Measurements from ENCODE around the gene DNAJB9. TPM values are rescaled to one million over a fixed set of nuclear protein-coding genes. Genes with fewer than 3 reads are reported as not detected.

The DNAJB9 gene
- total and polyA plus RNA-seq, 4 donors, result 27.6 to 164 (median 49.4) TPM

DNA sequence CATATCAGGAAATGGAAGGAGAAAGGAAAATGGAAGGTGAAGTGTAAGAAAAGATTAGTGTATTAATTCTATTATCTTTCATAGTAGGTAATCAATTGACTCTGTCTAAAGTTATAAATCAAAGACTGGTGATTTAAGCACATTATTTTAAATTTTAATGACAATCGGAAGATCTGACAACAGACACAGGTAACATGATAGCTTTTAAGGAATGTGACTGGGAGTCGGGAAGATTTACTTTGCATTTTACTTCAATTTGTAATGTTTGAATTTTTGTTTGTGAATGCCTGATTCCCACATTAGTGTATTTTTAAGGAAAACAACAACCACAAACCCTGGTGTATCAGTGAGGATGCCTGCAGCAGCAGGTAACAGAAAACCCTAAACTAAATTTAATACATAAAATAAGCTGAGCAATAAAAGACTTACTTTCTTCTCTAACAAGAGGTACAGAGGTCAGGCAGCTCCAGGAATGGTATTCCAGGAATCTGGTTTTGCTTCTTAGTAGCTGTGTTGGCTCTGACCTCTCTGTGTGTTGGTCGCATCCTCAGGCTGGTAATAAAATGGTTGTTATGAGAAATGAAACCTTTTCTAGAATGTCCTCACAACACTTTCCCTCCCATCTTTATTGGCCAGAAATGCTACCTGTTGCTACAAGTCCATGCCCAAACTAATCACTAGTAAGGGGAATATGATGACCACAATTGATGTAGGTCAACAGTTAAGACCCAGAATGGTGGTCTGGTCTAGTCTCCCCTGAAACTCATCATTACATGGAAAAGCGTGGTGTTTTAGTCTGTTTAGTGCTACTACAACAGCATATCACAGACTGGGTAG, 12.2 kb downstream of the DNAJB9 start:
- H3K4me1 ChIP-seq (ENCODE audit: control insufficient read depth in 4 of 4, insufficient read depth in 4 of 4, low read length in 3 of 4), result no peaks in the 10 kb centered on the region
- H3K27me3 ChIP-seq (ENCODE audit: control insufficient read depth in 4 of 4, insufficient read depth in 4 of 4, low read length in 3 of 4), result no peaks in the 10 kb centered on the region
- H3K9me3 ChIP-seq (ENCODE audit: control insufficient read depth in 4 of 4, low read length in 3 of 4), result peaks cover 0 to 12% (median 5%) of the 10 kb centered on the region in 4 donors
- no peak overlapping the region for H3K4me3 ChIP-seq (ENCODE audit: low read depth in 1 of 3, low read length in 3 of 3)
- H3K9ac ChIP-seq (ENCODE audit: low read depth in 1 of 2, low read length in 2 of 2), result no peak overlapping the region
- WGBS, result 79% methylated on average over 4 of the region's 4 CpGs
- peaks cover 3 to 16% (median 14%) of the 10 kb centered on the region in 4 donors for H3K36me3 ChIP-seq (ENCODE audit: control insufficient read depth in 4 of 4, insufficient read depth in 3 of 4, low read depth in 1 of 4, low read length in 3 of 4)
- TF ChIP-seq RXRA (IDR thresholded peaks at IDR 0.05) (no peak), JUND (IDR thresholded peaks at IDR 0.05) (no peak), SP1 (IDR thresholded peaks at IDR 0.05) (no peak), HNF4G (IDR thresholded peaks at IDR 0.05) (no peak), NR2F2 (IDR thresholded peaks at IDR 0.05) (no peak), CTCF (IDR thresholded peaks at IDR 0.05; ENCODE audit: low read depth, low read length, missing input control) (no peak), FOXA1 (IDR thresholded peaks at IDR 0.05) (no peak), FOXA2 (IDR thresholded peaks at IDR 0.05) (no peak), ZBTB33 (IDR thresholded peaks at IDR 0.05) (no peak), YY1 (IDR thresholded peaks at IDR 0.05) (no peak), GABPA (IDR thresholded peaks at IDR 0.05 in 1 of 2, conservative IDR thresholded peaks at IDR 0.05 in 1 of 2) (no peak), EGR1 (IDR thresholded peaks at IDR 0.05; ENCODE audit: low read depth in 2 of 2) (no peak), TAF1 (conservative IDR thresholded peaks at IDR 0.05) (no peak)
- TF ChIP-seq, protein P1, sequence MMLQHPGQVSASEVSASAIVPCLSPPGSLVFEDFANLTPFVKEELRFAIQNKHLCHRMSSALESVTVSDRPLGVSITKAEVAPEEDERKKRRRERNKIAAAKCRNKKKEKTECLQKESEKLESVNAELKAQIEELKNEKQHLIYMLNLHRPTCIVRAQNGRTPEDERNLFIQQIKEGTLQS (IDR thresholded peaks at IDR 0.05), result no peak
- TF ChIP-seq, protein P2, sequence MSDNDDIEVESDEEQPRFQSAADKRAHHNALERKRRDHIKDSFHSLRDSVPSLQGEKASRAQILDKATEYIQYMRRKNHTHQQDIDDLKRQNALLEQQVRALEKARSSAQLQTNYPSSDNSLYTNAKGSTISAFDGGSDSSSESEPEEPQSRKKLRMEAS (IDR thresholded peaks at IDR 0.05), result no peak
- H3K27ac ChIP-seq (ENCODE audit: low read depth in 1 of 2, low read length in 2 of 2), result no peak overlapping the region
- DNase-seq (ENCODE audit: low spot score), result no peak

DNA sequence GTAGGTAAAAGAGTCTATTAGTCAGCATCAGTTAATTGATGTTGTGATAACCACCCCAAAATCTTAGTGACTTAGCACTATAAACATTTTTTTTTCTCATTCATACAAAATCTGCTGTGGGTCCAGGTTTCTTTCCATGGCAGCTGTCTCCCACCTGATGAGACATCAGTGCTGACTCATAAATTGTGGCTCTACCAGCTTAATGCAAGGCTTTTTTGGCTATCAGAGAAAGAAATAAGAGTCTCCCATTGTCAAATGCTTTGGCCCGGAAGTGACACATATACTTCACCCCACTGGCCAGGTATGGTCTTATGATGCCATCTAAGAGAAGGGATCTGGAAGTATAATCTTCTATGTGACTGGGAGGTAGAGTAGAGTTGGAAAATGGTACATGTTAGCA, 14.5 kb downstream of the DNAJB9 start:
- 89% methylated on average over 1 of the region's 1 CpG for WGBS
- H3K9me3 ChIP-seq (ENCODE audit: control insufficient read depth in 4 of 4, low read length in 3 of 4), result peaks cover 0 to 9% (median 4%) of the 10 kb centered on the region in 4 donors
- H3K27ac ChIP-seq (ENCODE audit: low read depth in 1 of 2, low read length in 2 of 2), result no peak overlapping the region
- no peak for DNase-seq (ENCODE audit: low spot score)
- TF ChIP-seq NR2F2 (IDR thresholded peaks at IDR 0.05) (no peak), CTCF (IDR thresholded peaks at IDR 0.05; ENCODE audit: low read depth, low read length, missing input control) (no peak), JUND (IDR thresholded peaks at IDR 0.05) (no peak), FOXA2 (IDR thresholded peaks at IDR 0.05) (no peak), HNF4A (conservative IDR thresholded peaks at IDR 0.05) (no peak), GABPA (IDR thresholded peaks at IDR 0.05 in 1 of 2, conservative IDR thresholded peaks at IDR 0.05 in 1 of 2) (no peak), SP1 (IDR thresholded peaks at IDR 0.05) (no peak), RXRA (IDR thresholded peaks at IDR 0.05) (no peak), FOXA1 (IDR thresholded peaks at IDR 0.05) (no peak), RAD21 (IDR thresholded peaks at IDR 0.05) (no peak), TAF1 (conservative IDR thresholded peaks at IDR 0.05) (no peak), EGR1 (IDR thresholded peaks at IDR 0.05; ENCODE audit: low read depth in 2 of 2) (no peak)
- TF ChIP-seq, protein P1 (IDR thresholded peaks at IDR 0.05), result no peak
- TF ChIP-seq, protein P2 (IDR thresholded peaks at IDR 0.05), result no peak
- TF ChIP-seq, protein P3, sequence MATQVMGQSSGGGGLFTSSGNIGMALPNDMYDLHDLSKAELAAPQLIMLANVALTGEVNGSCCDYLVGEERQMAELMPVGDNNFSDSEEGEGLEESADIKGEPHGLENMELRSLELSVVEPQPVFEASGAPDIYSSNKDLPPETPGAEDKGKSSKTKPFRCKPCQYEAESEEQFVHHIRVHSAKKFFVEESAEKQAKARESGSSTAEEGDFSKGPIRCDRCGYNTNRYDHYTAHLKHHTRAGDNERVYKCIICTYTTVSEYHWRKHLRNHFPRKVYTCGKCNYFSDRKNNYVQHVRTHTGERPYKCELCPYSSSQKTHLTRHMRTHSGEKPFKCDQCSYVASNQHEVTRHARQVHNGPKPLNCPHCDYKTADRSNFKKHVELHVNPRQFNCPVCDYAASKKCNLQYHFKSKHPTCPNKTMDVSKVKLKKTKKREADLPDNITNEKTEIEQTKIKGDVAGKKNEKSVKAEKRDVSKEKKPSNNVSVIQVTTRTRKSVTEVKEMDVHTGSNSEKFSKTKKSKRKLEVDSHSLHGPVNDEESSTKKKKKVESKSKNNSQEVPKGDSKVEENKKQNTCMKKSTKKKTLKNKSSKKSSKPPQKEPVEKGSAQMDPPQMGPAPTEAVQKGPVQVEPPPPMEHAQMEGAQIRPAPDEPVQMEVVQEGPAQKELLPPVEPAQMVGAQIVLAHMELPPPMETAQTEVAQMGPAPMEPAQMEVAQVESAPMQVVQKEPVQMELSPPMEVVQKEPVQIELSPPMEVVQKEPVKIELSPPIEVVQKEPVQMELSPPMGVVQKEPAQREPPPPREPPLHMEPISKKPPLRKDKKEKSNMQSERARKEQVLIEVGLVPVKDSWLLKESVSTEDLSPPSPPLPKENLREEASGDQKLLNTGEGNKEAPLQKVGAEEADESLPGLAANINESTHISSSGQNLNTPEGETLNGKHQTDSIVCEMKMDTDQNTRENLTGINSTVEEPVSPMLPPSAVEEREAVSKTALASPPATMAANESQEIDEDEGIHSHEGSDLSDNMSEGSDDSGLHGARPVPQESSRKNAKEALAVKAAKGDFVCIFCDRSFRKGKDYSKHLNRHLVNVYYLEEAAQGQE (IDR thresholded peaks at IDR 0.05), result no peak
- H3K9ac ChIP-seq (ENCODE audit: low read depth in 1 of 2, low read length in 2 of 2), result no peak overlapping the region
- no peaks in the 10 kb centered on the region for H3K27me3 ChIP-seq (ENCODE audit: control insufficient read depth in 4 of 4, insufficient read depth in 4 of 4, low read length in 3 of 4)
- H3K4me3 ChIP-seq (ENCODE audit: low read depth in 1 of 3, low read length in 3 of 3), result no peak overlapping the region
- peaks cover 2 to 8% (median 7%) of the 10 kb centered on the region in 4 donors for H3K36me3 ChIP-seq (ENCODE audit: control insufficient read depth in 4 of 4, insufficient read depth in 3 of 4, low read depth in 1 of 4, low read length in 3 of 4)
- H3K4me1 ChIP-seq (ENCODE audit: control insufficient read depth in 4 of 4, insufficient read depth in 4 of 4, low read length in 3 of 4), result no peaks in the 10 kb centered on the region
